Measurements from ENCODE around the gene FBXO42.

DNA sequence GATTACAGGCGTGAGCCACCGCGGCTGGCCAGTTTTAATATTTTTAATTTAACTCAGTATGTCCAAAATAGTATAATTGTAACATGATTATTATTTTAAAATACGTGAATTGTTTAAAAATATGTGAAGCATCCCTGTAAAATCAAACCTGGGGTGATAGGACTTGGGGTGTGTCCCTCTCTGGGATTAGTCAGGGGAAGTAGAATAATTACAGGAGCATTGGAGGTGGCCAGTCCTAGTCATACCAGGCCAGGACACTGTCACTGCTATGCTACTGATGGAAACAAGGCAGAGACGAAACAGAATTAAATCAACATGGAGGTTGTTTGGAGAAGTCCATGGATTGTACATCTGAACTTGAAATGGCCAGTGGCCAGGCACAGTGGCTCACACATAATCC, 31.6 kb upstream of the FBXO42 start:
- TF ChIP-seq, protein P1, sequence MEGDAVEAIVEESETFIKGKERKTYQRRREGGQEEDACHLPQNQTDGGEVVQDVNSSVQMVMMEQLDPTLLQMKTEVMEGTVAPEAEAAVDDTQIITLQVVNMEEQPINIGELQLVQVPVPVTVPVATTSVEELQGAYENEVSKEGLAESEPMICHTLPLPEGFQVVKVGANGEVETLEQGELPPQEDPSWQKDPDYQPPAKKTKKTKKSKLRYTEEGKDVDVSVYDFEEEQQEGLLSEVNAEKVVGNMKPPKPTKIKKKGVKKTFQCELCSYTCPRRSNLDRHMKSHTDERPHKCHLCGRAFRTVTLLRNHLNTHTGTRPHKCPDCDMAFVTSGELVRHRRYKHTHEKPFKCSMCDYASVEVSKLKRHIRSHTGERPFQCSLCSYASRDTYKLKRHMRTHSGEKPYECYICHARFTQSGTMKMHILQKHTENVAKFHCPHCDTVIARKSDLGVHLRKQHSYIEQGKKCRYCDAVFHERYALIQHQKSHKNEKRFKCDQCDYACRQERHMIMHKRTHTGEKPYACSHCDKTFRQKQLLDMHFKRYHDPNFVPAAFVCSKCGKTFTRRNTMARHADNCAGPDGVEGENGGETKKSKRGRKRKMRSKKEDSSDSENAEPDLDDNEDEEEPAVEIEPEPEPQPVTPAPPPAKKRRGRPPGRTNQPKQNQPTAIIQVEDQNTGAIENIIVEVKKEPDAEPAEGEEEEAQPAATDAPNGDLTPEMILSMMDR (conservative IDR thresholded peaks at IDR 0.05; ENCODE audit: low read depth in 2 of 2): no peak
- TF ChIP-seq EZH2phosphoT487 (IDR thresholded peaks at IDR 0.05; ENCODE audit: unreplicated experiment) (no peak), POLR2AphosphoS5 (IDR thresholded peaks at IDR 0.05; ENCODE audit: low read depth) (no peak), EZH2 (IDR thresholded peaks at IDR 0.05; ENCODE audit: low read depth, unreplicated experiment) (no peak), JUNB (IDR thresholded peaks at IDR 0.05; ENCODE audit: unreplicated experiment) (no peak), ZNF331 (CRISPR knock-in tag; IDR thresholded peaks at IDR 0.05; ENCODE audit: low read depth) (no peak)
- TF ChIP-seq, protein P2, sequence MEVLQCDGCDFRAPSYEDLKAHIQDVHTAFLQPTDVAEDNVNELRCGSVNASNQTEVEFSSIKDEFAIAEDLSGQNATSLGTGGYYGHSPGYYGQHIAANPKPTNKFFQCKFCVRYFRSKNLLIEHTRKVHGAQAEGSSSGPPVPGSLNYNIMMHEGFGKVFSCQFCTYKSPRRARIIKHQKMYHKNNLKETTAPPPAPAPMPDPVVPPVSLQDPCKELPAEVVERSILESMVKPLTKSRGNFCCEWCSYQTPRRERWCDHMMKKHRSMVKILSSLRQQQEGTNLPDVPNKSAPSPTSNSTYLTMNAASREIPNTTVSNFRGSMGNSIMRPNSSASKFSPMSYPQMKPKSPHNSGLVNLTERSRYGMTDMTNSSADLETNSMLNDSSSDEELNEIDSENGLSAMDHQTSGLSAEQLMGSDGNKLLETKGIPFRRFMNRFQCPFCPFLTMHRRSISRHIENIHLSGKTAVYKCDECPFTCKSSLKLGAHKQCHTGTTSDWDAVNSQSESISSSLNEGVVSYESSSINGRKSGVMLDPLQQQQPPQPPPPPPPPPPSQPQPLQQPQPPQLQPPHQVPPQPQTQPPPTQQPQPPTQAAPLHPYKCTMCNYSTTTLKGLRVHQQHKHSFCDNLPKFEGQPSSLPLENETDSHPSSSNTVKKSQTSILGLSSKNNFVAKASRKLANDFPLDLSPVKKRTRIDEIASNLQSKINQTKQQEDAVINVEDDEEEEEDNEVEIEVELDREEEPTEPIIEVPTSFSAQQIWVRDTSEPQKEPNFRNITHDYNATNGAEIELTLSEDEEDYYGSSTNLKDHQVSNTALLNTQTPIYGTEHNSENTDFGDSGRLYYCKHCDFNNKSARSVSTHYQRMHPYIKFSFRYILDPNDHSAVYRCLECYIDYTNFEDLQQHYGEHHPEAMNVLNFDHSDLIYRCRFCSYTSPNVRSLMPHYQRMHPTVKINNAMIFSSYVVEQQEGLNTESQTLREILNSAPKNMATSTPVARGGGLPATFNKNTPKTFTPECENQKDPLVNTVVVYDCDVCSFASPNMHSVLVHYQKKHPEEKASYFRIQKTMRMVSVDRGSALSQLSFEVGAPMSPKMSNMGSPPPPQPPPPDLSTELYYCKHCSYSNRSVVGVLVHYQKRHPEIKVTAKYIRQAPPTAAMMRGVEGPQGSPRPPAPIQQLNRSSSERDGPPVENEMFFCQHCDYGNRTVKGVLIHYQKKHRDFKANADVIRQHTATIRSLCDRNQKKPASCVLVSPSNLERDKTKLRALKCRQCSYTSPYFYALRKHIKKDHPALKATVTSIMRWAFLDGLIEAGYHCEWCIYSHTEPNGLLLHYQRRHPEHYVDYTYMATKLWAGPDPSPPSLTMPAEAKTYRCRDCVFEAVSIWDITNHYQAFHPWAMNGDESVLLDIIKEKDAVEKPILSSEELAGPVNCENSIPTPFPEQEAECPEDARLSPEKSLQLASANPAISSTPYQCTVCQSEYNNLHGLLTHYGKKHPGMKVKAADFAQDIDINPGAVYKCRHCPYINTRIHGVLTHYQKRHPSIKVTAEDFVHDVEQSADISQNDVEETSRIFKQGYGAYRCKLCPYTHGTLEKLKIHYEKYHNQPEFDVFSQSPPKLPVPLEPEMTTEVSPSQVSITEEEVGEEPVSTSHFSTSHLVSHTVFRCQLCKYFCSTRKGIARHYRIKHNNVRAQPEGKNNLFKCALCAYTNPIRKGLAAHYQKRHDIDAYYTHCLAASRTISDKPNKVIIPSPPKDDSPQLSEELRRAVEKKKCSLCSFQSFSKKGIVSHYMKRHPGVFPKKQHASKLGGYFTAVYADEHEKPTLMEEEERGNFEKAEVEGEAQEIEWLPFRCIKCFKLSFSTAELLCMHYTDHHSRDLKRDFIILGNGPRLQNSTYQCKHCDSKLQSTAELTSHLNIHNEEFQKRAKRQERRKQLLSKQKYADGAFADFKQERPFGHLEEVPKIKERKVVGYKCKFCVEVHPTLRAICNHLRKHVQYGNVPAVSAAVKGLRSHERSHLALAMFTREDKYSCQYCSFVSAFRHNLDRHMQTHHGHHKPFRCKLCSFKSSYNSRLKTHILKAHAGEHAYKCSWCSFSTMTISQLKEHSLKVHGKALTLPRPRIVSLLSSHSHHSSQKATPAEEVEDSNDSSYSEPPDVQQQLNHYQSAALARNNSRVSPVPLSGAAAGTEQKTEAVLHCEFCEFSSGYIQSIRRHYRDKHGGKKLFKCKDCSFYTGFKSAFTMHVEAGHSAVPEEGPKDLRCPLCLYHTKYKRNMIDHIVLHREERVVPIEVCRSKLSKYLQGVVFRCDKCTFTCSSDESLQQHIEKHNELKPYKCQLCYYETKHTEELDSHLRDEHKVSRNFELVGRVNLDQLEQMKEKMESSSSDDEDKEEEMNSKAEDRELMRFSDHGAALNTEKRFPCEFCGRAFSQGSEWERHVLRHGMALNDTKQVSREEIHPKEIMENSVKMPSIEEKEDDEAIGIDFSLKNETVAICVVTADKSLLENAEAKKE (CRISPR knock-in tag; IDR thresholded peaks at IDR 0.05): no peak
- TF ChIP-seq, protein P3, sequence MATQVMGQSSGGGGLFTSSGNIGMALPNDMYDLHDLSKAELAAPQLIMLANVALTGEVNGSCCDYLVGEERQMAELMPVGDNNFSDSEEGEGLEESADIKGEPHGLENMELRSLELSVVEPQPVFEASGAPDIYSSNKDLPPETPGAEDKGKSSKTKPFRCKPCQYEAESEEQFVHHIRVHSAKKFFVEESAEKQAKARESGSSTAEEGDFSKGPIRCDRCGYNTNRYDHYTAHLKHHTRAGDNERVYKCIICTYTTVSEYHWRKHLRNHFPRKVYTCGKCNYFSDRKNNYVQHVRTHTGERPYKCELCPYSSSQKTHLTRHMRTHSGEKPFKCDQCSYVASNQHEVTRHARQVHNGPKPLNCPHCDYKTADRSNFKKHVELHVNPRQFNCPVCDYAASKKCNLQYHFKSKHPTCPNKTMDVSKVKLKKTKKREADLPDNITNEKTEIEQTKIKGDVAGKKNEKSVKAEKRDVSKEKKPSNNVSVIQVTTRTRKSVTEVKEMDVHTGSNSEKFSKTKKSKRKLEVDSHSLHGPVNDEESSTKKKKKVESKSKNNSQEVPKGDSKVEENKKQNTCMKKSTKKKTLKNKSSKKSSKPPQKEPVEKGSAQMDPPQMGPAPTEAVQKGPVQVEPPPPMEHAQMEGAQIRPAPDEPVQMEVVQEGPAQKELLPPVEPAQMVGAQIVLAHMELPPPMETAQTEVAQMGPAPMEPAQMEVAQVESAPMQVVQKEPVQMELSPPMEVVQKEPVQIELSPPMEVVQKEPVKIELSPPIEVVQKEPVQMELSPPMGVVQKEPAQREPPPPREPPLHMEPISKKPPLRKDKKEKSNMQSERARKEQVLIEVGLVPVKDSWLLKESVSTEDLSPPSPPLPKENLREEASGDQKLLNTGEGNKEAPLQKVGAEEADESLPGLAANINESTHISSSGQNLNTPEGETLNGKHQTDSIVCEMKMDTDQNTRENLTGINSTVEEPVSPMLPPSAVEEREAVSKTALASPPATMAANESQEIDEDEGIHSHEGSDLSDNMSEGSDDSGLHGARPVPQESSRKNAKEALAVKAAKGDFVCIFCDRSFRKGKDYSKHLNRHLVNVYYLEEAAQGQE (IDR thresholded peaks at IDR 0.05; ENCODE audit: unreplicated experiment): no peak
